ENCODE results near the gene OTOGL.

GRCh38 chr12:80406253-80406652 is 306.9 kb downstream of the OTOGL start:
- no peak for TF ChIP-seq CTCF (IDR thresholded peaks at IDR 0.05; ENCODE audit: low read length)
- TF ChIP-seq EZH2 (IDR thresholded peaks at IDR 0.05; ENCODE audit: borderline replicate concordance, low read length): no peak
